HG02852 (cell line): Measurements from ENCODE around the gene NOS1AP.

Experiments
- ATAC-seq: cut with Tn5 transposase; IDR thresholded peaks from one replicate; pipeline ENCODE4 v1.9.1; 2021; ENCODE audit warnings: mild to moderate bottlenecking, moderate library complexity; ENCODE audit not compliant: unreplicated experiment

NOS1AP gene

GRCh38 chr1:162087574-162087973 lies 18.1 kb downstream of the NOS1AP start:
- ATAC-seq: no peak

- ATAC-seq: no peak
These were observed 18.9 kb downstream of the NOS1AP start for GRCh38 chr1:162088281-162088969.

- ATAC-seq: no peak
These were observed 20.3 kb downstream of the NOS1AP start for GRCh38 chr1:162089748-162090147.

GRCh38 chr1:162090378-162090777 lies 20.9 kb downstream of the NOS1AP start:
- no peak for ATAC-seq

DNA sequence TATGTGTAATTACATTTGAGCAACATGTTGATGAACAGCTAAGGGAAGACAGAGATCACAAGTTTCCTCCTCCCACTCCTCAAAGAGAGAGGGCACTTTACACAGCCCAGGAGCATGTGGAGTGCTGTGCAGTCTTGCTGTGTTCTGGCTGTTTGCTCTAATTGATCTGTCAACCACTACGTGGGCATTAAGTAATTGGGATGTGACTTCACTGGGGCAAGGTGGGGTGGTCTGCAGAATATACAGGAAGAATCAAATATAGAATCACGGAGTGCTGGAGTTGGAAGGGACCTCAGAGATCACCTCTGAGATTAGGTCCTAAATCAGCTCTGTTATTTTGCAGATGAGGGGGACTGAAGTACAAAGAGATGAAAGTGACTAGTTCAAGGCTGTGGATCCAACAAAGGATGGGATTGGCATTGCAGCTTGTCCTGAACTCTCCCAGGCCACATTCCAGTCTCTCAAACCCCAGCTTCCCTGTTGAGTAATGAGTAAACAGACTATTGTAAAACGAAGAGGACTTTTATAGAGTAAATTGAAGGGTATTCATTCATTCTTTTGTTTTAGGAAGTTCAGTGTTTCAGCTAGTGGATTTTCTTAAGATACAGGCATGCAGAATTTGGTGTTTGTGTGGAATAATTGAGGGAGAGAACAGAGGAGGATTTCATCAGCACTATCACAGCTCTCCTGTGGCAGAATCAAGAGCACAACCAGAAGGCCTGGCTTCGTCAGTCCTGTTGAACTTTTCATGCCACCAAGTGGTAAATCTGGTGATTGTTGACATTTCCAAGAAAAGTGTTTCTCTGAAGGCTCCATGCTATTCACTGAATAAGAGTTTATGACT lies 22.4 kb downstream of the NOS1AP start:
- ATAC-seq: no peak

DNA sequence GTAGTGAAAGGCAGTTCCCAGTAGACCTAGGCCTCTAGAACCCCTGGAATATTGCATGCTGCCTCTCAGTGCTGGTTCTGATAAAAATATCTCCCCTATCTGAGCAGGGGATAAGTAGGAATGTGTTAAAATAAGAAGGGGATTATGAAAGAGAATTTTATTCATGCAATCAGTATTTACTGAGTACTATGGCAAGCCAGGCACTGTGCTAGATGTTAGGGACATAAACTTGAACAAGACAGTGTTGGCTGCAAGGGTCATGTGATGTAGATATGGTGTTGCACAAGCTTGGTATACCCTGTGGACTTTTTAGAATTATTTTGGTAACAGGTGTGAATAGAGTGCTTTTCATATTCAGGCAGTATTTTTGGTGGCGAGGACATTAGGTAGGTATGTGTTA lies 23.6 kb downstream of the NOS1AP start:
- no peak for ATAC-seq

DNA sequence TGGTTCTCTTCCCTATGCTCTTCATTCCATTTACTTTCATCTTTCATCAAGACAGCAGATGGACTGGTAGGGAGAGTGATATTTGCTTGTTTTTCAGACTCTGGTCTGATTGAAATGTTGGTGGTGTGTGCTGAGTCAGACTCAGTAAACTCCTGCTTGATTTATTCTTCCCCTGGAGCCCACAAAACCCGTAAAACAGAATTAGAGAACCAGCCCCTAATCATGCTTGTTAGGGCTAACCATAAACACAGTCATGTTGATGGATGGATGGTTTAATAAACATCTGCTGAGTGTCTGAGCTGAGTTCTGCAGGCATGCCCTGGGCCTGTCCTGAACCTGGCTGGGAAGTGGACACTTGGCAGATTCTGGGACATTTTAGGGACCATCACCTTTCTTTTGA lies 24.8 kb downstream of the NOS1AP start:
- ATAC-seq: no peak

- no peak for ATAC-seq
These were observed 25.2 kb downstream of the NOS1AP start for GRCh38 chr1:162094723-162095122.

DNA sequence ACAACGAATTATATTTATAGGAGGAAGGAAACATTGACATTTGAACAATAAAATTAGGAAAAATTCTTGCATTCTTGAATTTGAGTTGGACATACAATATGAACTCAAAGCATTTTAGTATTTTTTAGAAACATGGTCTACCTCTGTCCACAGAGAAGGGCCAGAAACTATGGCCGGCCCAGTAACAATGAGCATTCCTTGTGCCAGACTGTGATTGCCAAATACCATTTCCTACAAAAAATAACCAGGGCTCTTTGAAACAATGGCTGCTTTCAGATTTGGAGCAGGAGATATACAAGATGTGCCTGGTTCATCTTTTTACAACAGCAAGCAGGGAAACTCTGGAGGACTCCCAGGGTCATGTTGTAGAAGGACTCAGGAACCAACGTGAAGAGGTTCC lies 38.4 kb downstream of the NOS1AP start:
- ATAC-seq: no peak

GRCh38 chr1:162108426-162108825 lies 38.9 kb downstream of the NOS1AP start:
- no peak for ATAC-seq

DNA sequence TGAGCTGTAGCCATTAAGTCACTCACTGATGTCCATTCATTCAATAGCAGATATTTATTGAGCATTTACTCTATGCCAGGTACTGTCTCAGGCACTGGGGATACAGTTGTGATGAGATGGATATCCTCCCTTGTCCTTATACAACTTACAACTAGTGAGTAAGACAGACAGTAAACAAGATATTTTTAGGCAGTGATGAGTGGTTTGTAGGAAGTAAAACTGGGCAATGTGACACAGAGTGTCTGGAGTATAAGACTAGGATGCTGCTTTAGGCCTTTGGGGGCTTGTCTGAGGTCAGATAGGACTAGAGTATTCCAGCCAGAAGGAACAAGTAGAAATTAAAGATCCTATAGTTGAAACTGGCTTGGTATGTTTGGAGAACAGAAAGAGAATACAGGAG lies 41.4 kb downstream of the NOS1AP start:
- no peak for ATAC-seq

DNA sequence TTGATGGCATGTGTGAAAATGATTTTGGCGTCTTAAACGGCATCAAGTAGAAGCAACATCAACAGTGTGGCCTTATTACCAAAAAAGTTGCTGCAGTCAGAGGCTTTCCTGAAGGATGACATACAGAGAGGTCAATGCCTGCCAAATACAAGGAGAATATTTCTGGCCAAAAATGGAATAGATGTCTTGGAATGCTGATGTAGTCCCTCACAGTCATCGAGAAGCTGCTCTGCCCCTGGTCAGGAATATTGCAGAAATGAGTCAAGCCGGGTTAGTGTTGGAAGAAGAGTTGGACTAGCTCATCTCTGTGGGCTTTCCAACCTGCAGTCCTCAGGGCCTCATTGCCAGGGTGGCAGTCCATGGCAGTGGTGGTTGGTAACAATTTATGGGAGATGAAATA lies 42.1 kb downstream of the NOS1AP start:
- no peak for ATAC-seq

DNA sequence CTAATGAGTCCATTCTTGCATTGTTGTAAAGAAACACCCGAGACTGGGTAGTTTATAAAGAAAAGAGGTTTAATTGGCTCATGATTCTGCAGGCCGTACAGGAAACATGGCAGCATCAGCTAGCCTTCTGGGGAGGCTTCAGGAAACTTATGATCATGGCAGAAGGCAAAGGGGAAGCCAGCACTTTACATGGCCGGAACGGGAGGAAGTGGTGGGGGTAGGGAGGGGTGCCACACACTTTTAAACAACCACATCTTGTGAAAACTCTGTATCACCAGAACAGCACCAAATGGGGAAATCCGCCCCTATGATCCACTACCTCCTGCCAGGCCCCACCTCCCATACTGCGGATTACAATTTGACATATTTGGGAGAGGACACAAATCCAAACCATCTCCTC lies 43.9 kb downstream of the NOS1AP start:
- ATAC-seq: no peak

DNA sequence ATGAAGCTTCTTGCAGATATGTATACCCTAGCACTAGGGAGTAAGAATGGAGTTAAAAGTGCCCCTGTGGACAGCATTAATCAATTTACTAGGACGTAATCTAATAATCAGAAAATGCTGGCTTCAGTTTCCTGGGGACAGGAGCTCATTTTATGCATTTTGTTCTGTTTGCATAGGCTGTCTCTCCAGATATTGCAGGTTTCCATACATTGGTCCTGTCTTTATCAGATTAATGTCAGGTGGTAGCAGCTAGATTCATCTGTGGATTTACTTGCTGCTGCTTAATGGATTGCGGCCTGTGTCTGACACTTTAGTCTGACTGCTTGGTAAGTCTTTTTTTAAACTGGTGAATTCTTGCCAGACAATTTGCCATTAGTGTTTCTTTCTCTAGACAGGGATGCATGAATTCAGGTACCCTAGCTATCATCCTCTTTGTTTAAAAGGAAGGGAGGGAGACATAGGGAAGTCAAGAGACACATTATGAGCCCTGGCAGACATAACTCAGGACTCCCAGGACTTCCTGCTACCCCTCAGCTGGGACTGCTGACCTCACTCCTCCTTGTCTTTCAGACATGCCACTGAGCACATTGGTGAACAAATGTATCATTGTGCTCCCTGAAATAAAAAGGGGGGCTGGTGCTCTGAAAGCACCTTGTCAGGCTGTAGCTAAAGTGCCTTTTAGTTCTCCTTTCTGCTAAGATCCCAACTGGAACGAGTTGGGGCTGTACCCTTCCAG lies 47.7 kb downstream of the NOS1AP start:
- ATAC-seq: no peak

GRCh38 chr1:162118063-162118462 lies 48.6 kb downstream of the NOS1AP start:
- ATAC-seq: no peak

GRCh38 chr1:162128693-162129356 lies 59.3 kb downstream of the NOS1AP start:
- ATAC-seq: no peak

DNA sequence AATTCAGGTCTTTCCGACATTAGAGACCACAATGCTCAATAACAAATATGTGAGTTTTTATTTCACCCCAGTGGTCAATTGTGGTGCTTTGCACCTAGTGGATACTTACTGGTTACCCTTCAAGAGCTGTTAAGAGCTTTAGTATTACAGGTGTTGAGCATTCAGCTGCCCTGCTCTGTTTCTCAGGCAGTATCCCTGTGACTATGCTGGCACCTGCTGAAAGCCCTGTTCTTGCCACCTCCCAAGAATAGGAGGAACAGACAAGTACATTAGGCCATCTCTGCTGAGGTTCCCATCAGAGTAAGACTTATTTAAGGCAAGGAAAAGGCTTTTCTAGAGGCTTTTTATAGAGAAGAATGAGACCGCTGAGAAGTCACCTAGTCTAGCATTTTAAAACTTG lies 60.8 kb downstream of the NOS1AP start:
- ATAC-seq: no peak

GRCh38 chr1:162131400-162132321 lies 62.2 kb downstream of the NOS1AP start:
- ATAC-seq: no peak

- no peak for ATAC-seq
These were observed 64.1 kb downstream of the NOS1AP start for GRCh38 chr1:162133566-162133965.

DNA sequence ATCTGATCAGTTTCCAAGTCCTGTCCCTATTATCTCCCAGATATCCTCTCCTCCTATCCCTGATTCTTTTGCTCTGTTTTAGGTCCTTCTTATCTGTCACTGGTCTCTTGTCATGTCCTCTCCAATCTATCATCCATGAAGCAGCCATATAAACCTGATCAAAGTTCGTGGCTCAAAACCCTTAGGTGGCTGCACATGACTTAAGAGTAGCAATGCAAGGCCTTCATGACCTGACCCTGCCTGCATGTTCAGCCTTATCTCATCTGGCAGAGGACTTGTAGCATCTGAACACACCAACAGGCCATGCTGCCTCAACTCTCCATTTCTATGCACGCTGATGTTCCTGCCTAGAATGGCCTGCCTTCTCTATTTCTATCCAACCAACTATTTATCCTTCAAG lies 65.2 kb downstream of the NOS1AP start:
- ATAC-seq: no peak
